Right ventricle myocardium inferior (tissue), 1 donor: ENCODE data around the gene PICK1. TPM values are rescaled to one million over a fixed set of nuclear protein-coding genes. Genes with fewer than 3 reads are reported as not detected.

Experiments
- ATAC-seq: fragments of 200-7000 bp; cut with Tn5 transposase; one replicate; pipeline ENCODE4 v1.9.1; 2020; ENCODE audit warnings: mild to moderate bottlenecking, moderate library complexity
- DNase-seq: peaks from one replicate; pipeline ENCODE4 v3.0.0; 2021; ENCODE audit errors: missing footprints
- intact Hi-C: fragments of 100-400 bp; cut with DNase I; formaldehyde crosslinking; loops from one replicate; pipeline ENCODE4 v1.11.0; 2022
- total RNA-seq: library from RNA; stranded (reverse); fragmentation: NEBNext Ultra II Directional; extraction: Animal tissue kit (Norgen Biotek cat#: 25700); gene quantifications from one replicate; pipeline ENCODE4 v1.2.1, GENCODE V29; 2021
- donor health status: DM: no; HTN: yes; CAD: no; lungs with severe emphysema.

PICK1 gene
- total RNA-seq, 1 donor from 2014 or later: 20.9 TPM

- no peak for ATAC-seq
- DNase-seq: no peak
- intact Hi-C loops: no loop called here
Measured at GRCh38 chr22:38124236-38124974, 67.2 kb downstream of the PICK1 start.

- intact Hi-C loops: no loop called here
- ATAC-seq (no peak), DNase-seq (no peak)
Measured at GRCh38 chr22:38125038-38125610, 67.9 kb downstream of the PICK1 start.

Other genes starting within 250 kb of the PICK1 start
- 44.1 TPM for gene GCAT, start 249.5 kb upstream of the PICK1 start, total RNA-seq
- gene GALR3, start 234.0 kb upstream of the PICK1 start, total RNA-seq: not detected
- gene ANKRD54, start 213.1 kb upstream of the PICK1 start, total RNA-seq: 16.0 TPM
- gene EIF3L, start 208.0 kb upstream of the PICK1 start, total RNA-seq: 385 TPM
- gene MICALL1, start 151.1 kb upstream of the PICK1 start, total RNA-seq: 19.4 TPM
- gene C22orf23, start 103.8 kb upstream of the PICK1 start, total RNA-seq: 0.68 TPM
- 88.8 TPM for gene POLR2F, start 103.7 kb upstream of the PICK1 start, total RNA-seq
- 1.9 TPM for gene SOX10, start 72.8 kb upstream of the PICK1 start, total RNA-seq
- gene SLC16A8, start 26.8 kb downstream of the PICK1 start, total RNA-seq: not detected
- gene BAIAP2L2, start 53.3 kb downstream of the PICK1 start, total RNA-seq: 0.30 TPM
- gene PLA2G6, start 124.4 kb downstream of the PICK1 start, total RNA-seq: 11.4 TPM
- 4.7 TPM for gene MAFF, start 144.6 kb downstream of the PICK1 start, total RNA-seq
- 43.1 TPM for gene TMEM184B, start 215.6 kb downstream of the PICK1 start, total RNA-seq